Activated naive CD4-positive, alpha-beta T cell treated with anti-CD3 and anti-CD28 coated beads, Interleukin-2, amount 50 U/mL, for 72 hours (primary cell): ENCODE data around the gene KCNJ9. TPM values are rescaled to one million over a fixed set of nuclear protein-coding genes. Genes with fewer than 3 reads are reported as not detected.

Experiments
- ATAC-seq, 2 donors: fragments of 150-1000 bp; cut with Tn5 transposase; 2 replicates each; pipeline ENCODE4 v1.10.0; 2021; ENCODE audit warnings: mild to moderate bottlenecking in 2 of 2, moderate library complexity in 2 of 2
- DNase-seq, 2 donors: peaks; one replicate each; pipeline ENCODE4 v3.0.0; 2021 to 2022; ENCODE audit warnings: low spot score in 2 of 2
- H3K27ac Mint-ChIP-seq, 2 donors: one replicate each; pipeline ENCODE4 v1.8.0; 2022; ENCODE audit warnings: mild to moderate bottlenecking in 2 of 2, mixed read lengths in 2 of 2
- H3K36me3 Mint-ChIP-seq, 2 donors: one replicate each; pipeline ENCODE4 v1.8.0; 2022; ENCODE audit warnings: mixed read lengths in 2 of 2
- H3K9me3 Mint-ChIP-seq, 2 donors: one replicate each; pipeline ENCODE4 v1.8.0; 2022; ENCODE audit warnings: mixed read lengths in 2 of 2
- total RNA-seq, 2 donors: library from RNA; stranded (reverse); gene quantifications; one replicate each; pipeline ENCODE4 v1.2.3, GENCODE V29; 2022

The KCNJ9 gene
- total RNA-seq, 2 donors from 2014 or later, result 0.06 TPM; not detected in 1

DNA sequence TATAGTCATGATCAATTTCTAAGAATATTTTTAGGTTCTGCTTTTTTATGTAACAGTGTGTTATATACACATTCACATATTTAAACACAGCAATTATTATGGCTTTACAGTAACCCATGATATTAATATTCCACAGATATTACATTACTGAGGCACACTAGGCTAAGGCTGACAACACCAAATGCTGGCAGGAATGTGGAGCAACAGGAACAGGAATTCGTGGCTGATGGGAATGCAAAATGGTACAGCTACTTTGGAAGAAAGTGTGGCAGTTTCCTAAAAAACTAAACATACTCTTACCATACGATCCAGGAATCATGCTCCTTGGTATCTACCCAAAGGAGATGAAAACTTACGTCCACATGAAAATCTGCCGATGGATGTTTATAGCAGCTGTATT, 1.9 kb upstream of the KCNJ9 start:
- Mint-ChIP-seq H3K36me3 (no peaks in the 10 kb centered on the region), H3K27ac (no peak overlapping the region), H3K9me3 (no peaks in the 10 kb centered on the region)
- no peak for DNase-seq
- no peak for ATAC-seq

DNA sequence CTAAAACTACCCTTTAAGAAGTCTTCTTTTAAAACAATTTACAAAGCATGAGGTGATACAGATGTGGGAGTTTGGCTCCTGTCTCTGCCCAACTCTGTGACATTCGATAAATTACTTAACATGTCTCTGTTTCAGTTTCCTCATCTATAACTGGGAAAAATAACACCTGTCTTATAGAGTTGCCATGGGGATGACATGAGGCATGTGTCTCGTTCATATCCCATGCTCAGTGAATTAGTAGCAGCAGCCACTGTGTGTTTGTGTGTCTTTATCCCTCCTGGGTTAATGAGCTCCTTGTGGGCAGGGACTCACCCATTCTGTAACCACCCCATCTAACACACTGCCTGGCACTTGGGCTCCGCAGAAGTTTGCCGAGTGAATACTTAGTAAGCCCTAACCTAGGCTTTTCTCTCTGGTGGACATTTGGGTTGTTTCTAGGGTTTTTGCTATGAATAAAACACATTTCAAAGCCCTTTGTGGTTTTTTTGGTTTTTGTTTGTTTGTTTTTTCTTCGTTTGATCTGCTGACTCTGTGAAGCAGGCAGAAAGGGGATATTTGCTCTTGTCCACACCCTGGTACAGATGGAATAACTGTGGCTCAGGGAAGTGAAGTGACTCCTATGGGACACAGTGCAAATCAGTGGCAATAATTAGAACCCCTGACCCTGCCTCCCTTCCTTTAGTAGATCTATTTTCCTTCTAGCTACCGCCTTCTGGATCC, 797 bp upstream of the KCNJ9 start:
- H3K36me3 Mint-ChIP-seq, result no peaks in the 10 kb centered on the region
- H3K9me3 Mint-ChIP-seq, result no peaks in the 10 kb centered on the region
- DNase-seq (no peak), ATAC-seq (peak in 1 of 2 donors; percentile 56)
- no peak overlapping the region for H3K27ac Mint-ChIP-seq

DNA sequence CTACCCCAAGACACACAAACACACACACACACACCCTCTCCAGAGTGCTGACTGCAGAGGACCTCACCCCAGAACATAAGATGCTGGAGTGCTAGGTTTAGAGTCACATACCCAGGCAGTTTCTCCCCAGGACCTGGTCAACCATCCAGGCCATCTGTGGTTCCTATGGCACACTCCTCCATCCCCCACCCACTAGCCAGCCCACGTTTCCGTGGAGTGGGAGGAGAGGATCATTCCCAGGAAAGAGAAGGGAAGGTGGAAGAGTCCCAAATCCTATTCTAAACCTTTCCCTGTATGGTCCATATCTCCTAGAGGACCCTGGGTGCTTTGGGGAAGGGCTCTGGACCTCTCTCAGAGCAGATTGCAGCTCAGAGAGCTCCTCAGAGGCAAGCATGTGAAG, 1.1 kb downstream of the KCNJ9 start:
- no peak for ATAC-seq

DNA sequence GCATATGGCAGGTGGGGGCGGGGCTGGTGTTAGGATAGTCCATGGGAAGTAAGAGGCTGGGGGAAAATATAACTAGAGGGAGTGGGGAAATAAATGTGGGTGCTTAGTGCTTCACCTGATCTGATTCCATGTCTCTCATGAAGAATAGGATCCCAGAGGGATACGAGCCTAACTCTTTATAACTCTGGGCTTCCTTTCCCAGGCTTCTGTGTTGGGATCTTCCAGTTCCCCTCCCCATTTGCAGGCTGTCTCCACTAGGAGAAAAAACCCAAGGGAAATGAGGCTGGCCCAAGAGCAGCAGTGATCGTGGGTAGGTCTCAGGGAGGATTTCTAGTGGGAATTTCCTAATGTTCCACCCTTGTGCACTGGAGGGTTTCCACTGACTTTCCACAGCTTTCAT, 1.6 kb downstream of the KCNJ9 start:
- H3K9me3 Mint-ChIP-seq, result no peaks in the 10 kb centered on the region
- no peaks in the 10 kb centered on the region for H3K36me3 Mint-ChIP-seq
- DNase-seq (no peak), ATAC-seq (no peak)
- H3K27ac Mint-ChIP-seq, result no peak overlapping the region

More for the DNA sequence above, 1.1 kb downstream of the KCNJ9 start:
- DNase-seq, result no peak
- Mint-ChIP-seq H3K36me3 (no peaks in the 10 kb centered on the region), H3K27ac (peak overlapping the region in 1 of 2 donors; percentile 9), H3K9me3 (no peaks in the 10 kb centered on the region)

DNA sequence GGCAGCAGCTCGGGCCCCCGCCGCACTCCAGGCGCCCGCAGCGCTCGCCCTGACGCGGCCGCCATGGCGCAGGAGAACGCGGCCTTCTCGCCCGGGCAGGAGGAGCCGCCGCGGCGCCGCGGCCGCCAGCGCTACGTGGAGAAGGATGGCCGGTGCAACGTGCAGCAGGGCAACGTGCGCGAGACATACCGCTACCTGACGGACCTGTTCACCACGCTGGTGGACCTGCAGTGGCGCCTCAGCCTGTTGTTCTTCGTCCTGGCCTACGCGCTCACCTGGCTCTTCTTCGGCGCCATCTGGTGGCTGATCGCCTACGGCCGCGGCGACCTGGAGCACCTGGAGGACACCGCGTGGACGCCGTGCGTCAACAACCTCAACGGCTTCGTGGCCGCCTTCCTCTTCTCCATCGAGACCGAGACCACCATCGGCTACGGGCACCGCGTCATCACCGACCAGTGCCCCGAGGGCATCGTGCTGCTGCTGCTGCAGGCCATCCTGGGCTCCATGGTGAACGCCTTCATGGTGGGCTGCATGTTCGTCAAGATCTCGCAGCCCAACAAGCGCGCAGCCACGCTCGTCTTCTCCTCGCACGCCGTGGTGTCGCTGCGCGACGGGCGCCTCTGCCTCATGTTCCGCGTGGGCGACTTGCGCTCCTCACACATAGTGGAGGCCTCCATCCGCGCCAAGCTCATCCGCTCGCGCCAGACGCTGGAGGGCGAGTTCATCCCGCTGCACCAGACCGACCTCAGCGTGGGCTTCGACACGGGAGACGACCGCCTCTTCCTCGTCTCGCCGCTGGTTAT, 2.8 kb downstream of the KCNJ9 start:
- no peaks in the 10 kb centered on the region for H3K36me3 Mint-ChIP-seq
- H3K9me3 Mint-ChIP-seq, result no peaks in the 10 kb centered on the region
- DNase-seq (peak; percentile 69 to 81), ATAC-seq (peak; percentile 80 to 85)
- no peak overlapping the region for H3K27ac Mint-ChIP-seq

DNA sequence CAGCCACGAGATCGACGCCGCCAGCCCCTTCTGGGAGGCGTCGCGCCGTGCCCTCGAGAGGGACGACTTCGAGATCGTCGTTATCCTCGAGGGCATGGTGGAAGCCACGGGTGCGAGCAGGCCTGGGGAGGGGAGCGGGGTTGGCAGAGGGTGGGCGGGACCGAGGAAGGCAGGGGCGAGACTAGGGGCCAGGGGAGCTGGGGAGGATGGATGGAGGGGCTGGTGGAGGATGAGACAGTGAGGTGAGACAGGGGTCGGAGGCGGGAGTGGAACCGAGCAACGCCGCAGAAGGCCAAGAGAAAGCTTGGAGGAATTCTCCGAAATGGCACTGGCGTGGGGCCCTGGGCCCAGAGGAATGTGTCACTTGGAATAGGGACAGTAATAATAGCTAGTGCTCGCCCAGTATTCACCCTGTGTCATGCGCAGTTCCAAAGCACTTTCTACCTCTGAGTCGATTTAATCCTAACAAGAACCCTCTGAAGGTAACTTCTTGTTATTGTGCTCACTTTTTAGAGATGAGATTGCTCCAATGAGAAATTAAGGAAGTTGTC, 3.5 kb downstream of the KCNJ9 start:
- DNase-seq (no peak), ATAC-seq (no peak)
- Mint-ChIP-seq H3K27ac (no peak overlapping the region), H3K36me3 (no peaks in the 10 kb centered on the region), H3K9me3 (no peaks in the 10 kb centered on the region)

DNA sequence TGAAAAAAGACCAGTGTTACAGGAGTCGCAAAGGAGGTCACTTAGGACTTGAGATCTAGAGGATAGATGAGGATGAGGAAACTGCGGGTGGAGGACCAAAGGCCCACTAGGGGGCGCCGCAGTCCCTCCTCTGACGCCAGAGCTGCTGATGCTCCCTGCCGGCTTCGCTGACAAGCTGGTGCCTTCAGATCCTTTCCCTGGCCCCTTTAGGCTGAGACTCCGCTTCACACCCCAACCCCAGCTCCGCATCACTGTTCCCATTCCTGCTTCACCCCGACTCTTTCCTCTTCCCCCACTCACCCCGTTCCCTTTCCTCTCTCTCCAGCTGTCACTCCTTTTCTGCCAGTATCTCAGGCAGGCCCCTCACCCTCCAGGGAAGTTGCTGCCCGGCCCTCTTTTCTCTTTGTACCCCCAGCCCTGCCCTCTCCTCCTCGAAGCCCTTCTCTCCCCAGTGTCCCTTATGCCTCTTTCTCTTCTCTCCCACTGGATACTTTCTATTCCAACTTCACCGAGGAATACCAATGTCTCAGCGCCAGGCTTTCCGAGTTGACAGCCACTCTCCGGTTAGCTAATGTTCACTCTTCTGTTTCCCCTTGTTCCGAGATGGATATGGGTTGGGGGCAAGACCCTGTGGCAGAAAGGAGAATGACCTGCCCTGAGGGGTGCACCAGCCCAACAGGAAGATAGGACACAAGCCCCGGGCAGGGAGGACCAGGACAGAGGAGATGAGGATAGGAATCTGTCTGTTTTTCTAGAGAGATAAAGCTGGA, 4.5 kb downstream of the KCNJ9 start:
- DNase-seq, result peak; percentile 73 to 86
- peak; percentile 73 to 77 for ATAC-seq
- no peaks in the 10 kb centered on the region for H3K36me3 Mint-ChIP-seq
- no peaks in the 10 kb centered on the region for H3K9me3 Mint-ChIP-seq
- H3K27ac Mint-ChIP-seq, result peak overlapping the region in 1 of 2 donors; percentile 38

DNA sequence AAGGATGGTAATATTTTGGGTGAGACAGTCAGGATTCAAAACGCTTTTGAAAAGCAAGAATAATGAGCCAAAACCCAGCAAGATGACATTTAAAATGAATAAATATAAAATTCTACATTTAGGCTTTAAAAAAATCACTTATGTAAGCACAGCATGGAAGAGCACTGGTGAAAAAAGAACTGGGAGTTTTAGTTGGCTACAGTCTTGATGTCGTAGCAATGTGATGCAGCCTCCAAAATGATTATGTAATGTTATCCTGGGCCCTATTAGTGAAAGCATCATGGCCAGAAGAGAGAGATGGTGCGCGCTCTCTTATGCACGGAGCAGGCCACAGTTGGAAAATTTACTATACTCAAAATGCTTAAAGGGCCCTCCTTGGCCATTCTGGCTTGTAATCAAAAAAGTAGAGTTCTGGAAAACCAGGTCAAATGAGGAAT, 5.1 kb downstream of the KCNJ9 start:
- no peaks in the 10 kb centered on the region for H3K9me3 Mint-ChIP-seq
- no peaks in the 10 kb centered on the region for H3K36me3 Mint-ChIP-seq
- DNase-seq (no peak), ATAC-seq (no peak)
- no peak overlapping the region for H3K27ac Mint-ChIP-seq

DNA sequence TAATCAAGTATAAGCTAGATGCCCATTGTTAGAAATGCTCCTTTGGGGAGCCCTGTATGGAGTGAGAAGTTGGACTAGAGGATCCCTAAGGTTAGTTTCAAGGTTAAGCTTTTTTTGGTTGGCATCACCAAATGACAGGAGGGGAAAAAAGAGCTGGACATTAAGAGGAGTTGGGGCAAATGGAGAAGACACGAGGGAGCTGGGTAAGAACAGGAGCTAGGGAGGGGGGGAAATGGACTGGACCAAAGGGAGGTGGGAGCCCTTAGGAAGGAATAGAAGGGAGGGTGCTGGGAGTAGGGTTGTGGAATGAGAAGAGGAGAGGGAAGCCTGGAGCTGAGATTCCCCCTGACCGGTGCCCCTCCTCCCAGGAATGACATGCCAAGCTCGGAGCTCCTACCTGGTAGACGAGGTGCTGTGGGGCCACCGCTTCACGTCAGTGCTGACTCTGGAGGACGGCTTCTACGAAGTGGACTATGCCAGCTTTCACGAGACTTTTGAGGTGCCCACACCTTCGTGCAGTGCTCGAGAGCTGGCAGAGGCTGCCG, 5.9 kb downstream of the KCNJ9 start:
- DNase-seq (no peak), ATAC-seq (no peak)
- Mint-ChIP-seq H3K36me3 (no peaks in the 10 kb centered on the region), H3K9me3 (no peaks in the 10 kb centered on the region), H3K27ac (no peak overlapping the region)

DNA sequence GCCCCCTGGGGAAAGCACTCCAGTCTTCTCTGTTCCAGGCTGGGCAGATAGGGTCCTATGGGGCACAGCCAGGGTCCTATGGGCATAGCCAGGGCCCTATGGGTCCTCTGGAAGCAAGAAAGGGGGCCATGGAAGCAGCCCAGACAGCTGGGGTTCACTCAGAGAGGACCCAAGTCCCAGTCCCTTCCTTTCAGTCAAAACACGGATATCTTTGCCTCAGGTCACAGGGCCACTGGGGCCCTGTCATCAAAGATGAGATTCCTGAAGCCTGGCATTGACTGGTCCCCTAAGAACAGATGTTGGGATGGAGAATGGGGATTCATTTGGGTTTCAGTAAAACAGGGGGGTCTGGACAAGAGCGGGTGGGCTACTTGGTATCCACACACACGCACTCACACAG, 8.5 kb downstream of the KCNJ9 start:
- ATAC-seq (no peak), DNase-seq (no peak)
- no peaks in the 10 kb centered on the region for H3K36me3 Mint-ChIP-seq
- no peaks in the 10 kb centered on the region for H3K9me3 Mint-ChIP-seq
- no peak overlapping the region for H3K27ac Mint-ChIP-seq

DNA sequence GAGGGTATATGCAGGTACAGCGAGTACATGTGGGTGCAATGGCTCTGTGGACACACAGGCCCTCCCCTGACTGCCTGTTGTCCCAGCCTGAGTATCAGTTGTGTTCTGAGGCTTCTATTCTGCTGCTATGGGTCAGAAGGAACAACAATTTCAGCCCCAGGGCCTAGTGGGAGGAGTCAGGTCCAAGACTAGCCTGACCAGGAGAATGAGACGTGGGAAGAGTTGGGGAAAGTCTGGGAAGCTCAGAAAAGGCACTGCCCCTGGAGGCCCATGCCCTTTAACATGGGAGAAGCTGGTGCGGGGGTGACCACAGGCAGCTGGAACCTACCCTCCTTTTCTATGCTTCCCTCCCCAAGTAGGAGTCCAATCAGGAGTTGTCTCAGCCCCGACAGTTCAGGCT, 9.4 kb downstream of the KCNJ9 start:
- no peak for DNase-seq
- ATAC-seq, result no peak
- no peaks in the 10 kb centered on the region for H3K36me3 Mint-ChIP-seq
- no peaks in the 10 kb centered on the region for H3K9me3 Mint-ChIP-seq
- H3K27ac Mint-ChIP-seq, result peak overlapping the region in 1 of 2 donors; percentile 19

DNA sequence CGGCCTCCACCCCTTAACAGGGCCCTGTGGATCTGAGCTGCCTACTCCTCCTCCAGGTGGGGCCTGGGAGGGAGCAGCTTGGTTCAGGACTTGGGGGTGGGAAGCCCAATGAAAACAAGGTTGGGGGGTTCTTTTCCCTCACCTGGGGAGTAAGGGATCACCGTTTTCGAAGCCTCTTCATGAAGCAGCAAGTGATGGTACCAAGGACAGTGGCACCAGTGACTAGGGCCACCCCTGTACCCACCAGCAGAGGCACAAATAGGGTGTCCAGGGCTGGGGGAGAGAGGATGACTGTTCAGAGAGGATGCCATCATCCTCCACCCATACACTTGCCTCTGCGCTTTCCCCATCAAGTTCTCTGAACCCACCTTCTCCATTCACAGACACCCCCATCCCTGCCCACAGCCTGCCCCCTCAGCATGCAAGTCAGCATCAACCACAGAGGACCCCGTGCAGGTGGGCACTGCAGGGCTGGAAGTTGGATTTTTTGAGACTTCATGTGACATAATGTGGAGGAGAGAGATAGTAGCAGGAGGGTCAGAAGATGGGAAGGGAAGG, 10.4 kb downstream of the KCNJ9 start:
- no peak for ATAC-seq
- peak overlapping the region in 1 of 2 donors; percentile 51 for H3K27ac Mint-ChIP-seq
- no peaks in the 10 kb centered on the region for H3K36me3 Mint-ChIP-seq
- no peak for DNase-seq
- no peaks in the 10 kb centered on the region for H3K9me3 Mint-ChIP-seq

DNA sequence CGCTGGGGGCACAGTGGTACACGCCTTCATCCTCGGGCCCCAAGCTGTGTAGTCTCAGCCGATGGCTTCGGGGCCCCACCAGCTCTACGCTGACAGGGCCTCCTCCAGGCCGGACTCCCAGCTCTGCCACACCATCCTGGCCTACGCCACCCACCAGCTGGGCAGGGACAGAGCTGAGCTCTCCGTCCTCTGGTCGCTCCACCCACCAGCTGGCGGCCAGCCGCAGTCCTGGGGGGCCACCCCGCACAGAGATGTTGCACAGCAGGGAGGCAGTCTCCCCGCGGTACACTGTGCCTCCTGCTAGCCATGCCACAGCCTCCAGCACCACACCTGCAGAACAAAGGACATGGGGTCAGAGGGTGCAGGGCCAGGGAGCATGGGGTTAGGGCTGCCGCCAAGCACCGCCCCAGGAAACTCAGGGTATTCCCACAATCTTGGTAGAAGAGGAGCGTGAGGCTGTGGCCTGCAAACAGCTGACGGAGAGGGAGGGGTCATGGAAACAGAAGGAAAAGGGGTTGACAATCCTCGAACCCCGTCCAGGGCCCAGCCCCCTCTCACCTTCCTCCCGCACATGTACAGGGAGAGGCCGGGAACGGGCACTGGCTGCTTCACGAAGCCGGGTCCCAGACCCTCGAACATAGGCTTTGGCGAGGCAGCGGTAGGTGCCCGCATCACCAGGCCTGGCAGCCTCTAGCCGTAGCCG, 11.2 kb downstream of the KCNJ9 start:
- DNase-seq (no peak), ATAC-seq (no peak)
- Mint-ChIP-seq H3K27ac (no peak overlapping the region), H3K36me3 (peaks cover under 1 to 2% of the 10 kb centered on the region in 2 donors), H3K9me3 (no peaks in the 10 kb centered on the region)

DNA sequence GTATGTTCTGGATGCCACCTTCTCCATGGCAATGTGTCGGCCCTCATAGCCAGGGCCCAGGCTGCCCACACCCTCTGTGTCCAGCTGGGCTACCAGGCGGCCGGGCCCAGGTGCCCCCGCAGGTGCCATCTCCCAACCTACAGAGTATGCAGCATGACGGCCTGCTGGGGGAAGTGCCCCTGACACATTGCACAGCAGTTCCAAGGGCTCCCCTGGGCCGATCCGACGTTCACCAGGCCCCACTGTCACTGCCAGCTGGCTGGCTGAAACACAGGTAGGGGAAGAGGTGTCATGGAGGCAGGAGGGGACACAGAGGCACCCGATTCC, 11.7 kb downstream of the KCNJ9 start:
- Mint-ChIP-seq H3K36me3 (peaks cover 6% of the 10 kb centered on the region in 2 donors), H3K27ac (no peak overlapping the region), H3K9me3 (no peaks in the 10 kb centered on the region)
- ATAC-seq, result no peak
- no peak for DNase-seq

DNA sequence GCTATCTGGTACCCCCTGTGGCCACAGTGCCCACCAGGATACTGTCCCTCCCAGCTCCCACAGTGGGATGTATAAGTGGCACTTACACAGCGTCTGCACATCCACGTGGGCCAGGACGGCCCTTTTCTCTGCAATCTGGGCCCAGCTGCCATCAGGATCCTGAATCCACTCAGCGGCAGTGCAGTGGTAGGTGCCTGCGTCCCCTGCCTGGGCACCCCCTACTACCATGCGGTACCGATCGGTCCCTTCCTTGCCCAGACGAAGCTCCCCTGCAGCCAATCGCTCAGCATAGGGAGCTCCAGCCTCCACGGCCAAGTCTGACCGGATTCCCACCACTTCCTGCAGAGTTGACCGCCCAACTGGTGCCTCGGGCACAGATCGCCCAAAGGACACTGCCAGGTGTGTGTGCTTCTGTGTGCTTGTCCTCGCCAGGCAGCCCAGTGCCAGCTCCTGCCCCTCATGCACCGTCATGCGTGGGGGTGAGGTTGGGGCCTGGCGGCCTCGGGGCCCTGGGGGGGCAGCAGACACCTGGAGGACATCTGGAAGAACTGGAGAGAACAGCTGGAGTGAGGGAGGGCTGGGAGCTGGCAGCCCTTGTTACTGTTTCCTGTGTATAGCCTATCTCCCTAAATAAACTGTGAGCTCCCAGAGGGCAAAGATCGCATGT, 12.4 kb downstream of the KCNJ9 start:
- Mint-ChIP-seq H3K36me3 (peaks cover 6% of the 10 kb centered on the region in 2 donors), H3K27ac (no peak overlapping the region), H3K9me3 (no peaks in the 10 kb centered on the region)
- ATAC-seq (no peak), DNase-seq (no peak)

DNA sequence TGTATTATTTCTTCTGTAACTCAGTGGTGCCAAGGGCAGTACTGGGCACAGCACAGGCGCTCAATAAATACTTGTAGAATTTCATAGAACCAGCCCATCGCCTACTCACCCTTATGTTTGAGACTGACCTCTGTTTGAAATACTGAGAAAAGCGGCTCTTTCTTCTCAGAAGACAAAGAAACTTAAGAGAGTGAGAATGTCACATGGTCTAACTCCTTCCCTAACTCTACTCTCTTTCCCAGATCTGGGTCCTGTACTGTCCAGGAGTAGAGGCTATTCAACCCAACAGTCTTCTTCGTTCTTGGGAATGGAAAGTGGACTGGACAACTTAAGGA, 12.9 kb downstream of the KCNJ9 start:
- DNase-seq (no peak), ATAC-seq (no peak)
- H3K9me3 Mint-ChIP-seq, result no peaks in the 10 kb centered on the region
- peaks cover 6% of the 10 kb centered on the region in 2 donors for H3K36me3 Mint-ChIP-seq
- no peak overlapping the region for H3K27ac Mint-ChIP-seq
